K562 (cell line): ENCODE measurements around the gene HCN1. TPM values are rescaled to one million over a fixed set of nuclear protein-coding genes. Genes with fewer than 3 reads are reported as not detected.

Source experiments
- ATAC-seq: fragments of 200-7000 bp; cut with Tn5 transposase; 3 replicates; pipeline ENCODE4 v1.9.1; 2020; ENCODE audit warnings: moderate library complexity
- BruUV-seq: library from RNA; stranded (reverse); fragments of 400-500 nt; replicated peaks from 2 replicates; lab custom pipeline; 2021; lab: Mats Ljungman, UMichigan
- CTCF ChIA-PET: fragments of 300-600 bp; formaldehyde crosslinking; extraction: SDS; loops from one replicate; lab custom pipeline; 2021; ENCODE audit warnings: low intra/inter-chr PET ratio; lab: Yijun Ruan, JAX
- POLR2A ChIA-PET: fragments of 300-600, 350-650 bp; sonication (Branson Sonifier 250); formaldehyde crosslinking; extraction: SDS; loops from one replicate; lab custom pipeline; 2021; ENCODE audit warnings: antibody characterized with exemption, inconsistent platforms; lab: Yijun Ruan, JAX
- DNase-seq, 4 experiments: peaks; one replicate each; pipeline versions ENCODE4 v3.0.0 to v3.0.0-alpha.2; 2011 to 2018; ENCODE audit warnings: low spot score in 3 of 4, mixed read lengths in 3 of 4; ENCODE audit errors: extremely low read depth in 1 of 4
- FAIRE-seq: peaks from 2 replicates; lab custom pipeline; 2011; peaks lifted over from hg19 to GRCh38; lab: Jason Lieb, UNC
- H2AFZ ChIP-seq: 2 replicates; pipeline ENCODE4 v1.6.0; 2011; ENCODE audit warnings: low read depth, low read length, control low read depth, inconsistent platforms
- H3K27ac ChIP-seq: fragments of 200-600 bp; 3 replicates; pipeline ENCODE4 v1.8.0; 2011; ENCODE audit warnings: low read depth, mild to moderate bottlenecking, control low read depth, inconsistent platforms, low read length, moderate library complexity, mixed read lengths; ENCODE audit errors: extremely low read depth
- H3K27me3 ChIP-seq, 2 experiments: fragments of 300-600 bp in 1 of 2; 2 replicates in 1 of 2; 3 replicates in 1 of 2; pipeline versions ENCODE4 v1.6.0 to v1.8.0; 2011; ENCODE audit warnings: inconsistent platforms in 2 of 2, low read length in 2 of 2, mild to moderate bottlenecking in 1 of 2, mixed read lengths in 1 of 2, moderate library complexity in 1 of 2; ENCODE audit not compliant: control insufficient read depth in 2 of 2, insufficient read depth in 2 of 2
- H3K36me3 ChIP-seq: fragments of 300-600 bp; 3 replicates; pipeline ENCODE4 v1.8.0; 2011; ENCODE audit warnings: mild to moderate bottlenecking, low read length, inconsistent platforms; ENCODE audit not compliant: control insufficient read depth, insufficient read depth
- H3K4me1 ChIP-seq, 2 experiments: fragments of 200-600 bp in 1 of 2; replicated peaks in 1 of 2; 2 replicates in 1 of 2; 3 replicates in 1 of 2; pipeline versions ENCODE4 v1.5.1 to v1.8.0; 2011; ENCODE audit warnings: inconsistent platforms in 2 of 2, low read length in 2 of 2, mild to moderate bottlenecking in 1 of 2, mixed read lengths in 1 of 2, moderate library complexity in 1 of 2; ENCODE audit not compliant: control insufficient read depth in 2 of 2, insufficient read depth in 2 of 2
- H3K4me2 ChIP-seq: 2 replicates; pipeline ENCODE4 v1.6.1; 2011; ENCODE audit warnings: low read length, control low read depth, inconsistent platforms, mixed read lengths; ENCODE audit not compliant: insufficient read depth
- H3K4me3 ChIP-seq: fragments of 200-600 bp; sonication (generic), shearing (Covaris generic); 2 replicates; pipeline ENCODE4 v1.5.1; 2016; ENCODE audit warnings: control low read depth, inconsistent platforms
- H3K79me2 ChIP-seq: fragments of 200-600 bp; 3 replicates; pipeline ENCODE4 v1.8.0; 2011; ENCODE audit warnings: low read length, inconsistent platforms; ENCODE audit not compliant: control insufficient read depth, insufficient read depth
- H3K9ac ChIP-seq, 2 experiments: 2 replicates each; pipeline versions ENCODE4 v1.6.0 to v1.6.1; 2011; ENCODE audit warnings: low read depth in 2 of 2, low read length in 2 of 2, control low read depth in 1 of 2, inconsistent platforms in 1 of 2, mild to moderate bottlenecking in 1 of 2, mixed read lengths in 1 of 2; ENCODE audit not compliant: insufficient read depth in 1 of 2
- H3K9me1 ChIP-seq: one replicate; pipeline ENCODE4 v1.6.0; 2011; ENCODE audit warnings: inconsistent platforms, mild to moderate bottlenecking, low read length, moderate library complexity; ENCODE audit not compliant: control insufficient read depth, insufficient read depth
- H3K9me3 ChIP-seq: replicated peaks from 2 replicates; pipeline ENCODE4 v1.5.1; 2011; ENCODE audit warnings: low read depth, low read length, inconsistent platforms; ENCODE audit not compliant: control insufficient read depth, insufficient read depth
- H4K20me1 ChIP-seq: replicated peaks from 2 replicates; pipeline ENCODE4 v1.6.1; 2011; ENCODE audit warnings: low read length, inconsistent platforms, mixed read lengths; ENCODE audit not compliant: control insufficient read depth, insufficient read depth
- CEBPZ ChIP-seq: fragments of 150-350 bp; IDR thresholded peaks from 2 replicates; pipeline ENCODE4 v1.6.1; 2014; ENCODE audit warnings: low read depth, mild to moderate bottlenecking, low read length, borderline replicate concordance
- ETV5 ChIP-seq: sonication (generic); formaldehyde crosslinking; IDR thresholded peaks from 2 replicates; pipeline ENCODE4 v1.4.0; 2020; ENCODE audit warnings: low read depth, mild to moderate bottlenecking, missing genetic modification reagents
- FUS ChIP-seq: fragments of 200-400 bp; formaldehyde crosslinking; optimal IDR thresholded peaks from 2 replicates; pipeline ENCODE3; 2017; ENCODE audit warnings: low read depth, low read length
- MAZ ChIP-seq, 2 experiments: fragments of 450-650 bp in 1 of 2; sonication (generic) in 1 of 2; formaldehyde crosslinking; IDR thresholded peaks in 1 of 2; conservative IDR thresholded peaks in 1 of 2; 2 replicates each; pipeline versions ENCODE4 v1.4.0 to v1.5.0; 2020; ENCODE audit warnings: mild to moderate bottlenecking in 1 of 2, missing genetic modification reagents in 1 of 2
- SMAD3 ChIP-seq: fragments of 450-650 bp; formaldehyde crosslinking; conservative IDR thresholded peaks from 2 replicates; pipeline ENCODE4 v1.4.0; 2020; ENCODE audit warnings: mild to moderate bottlenecking
- ZBTB7A ChIP-seq: IDR thresholded peaks from 2 replicates; pipeline ENCODE4 v1.6.1; 2011; ENCODE audit warnings: low read depth, mild to moderate bottlenecking, low read length, moderate library complexity, borderline replicate concordance; ENCODE audit not compliant: control insufficient read depth
- WGBS: fragments of 100-300 bp; shearing (Covaris generic); methylation state at CpG from one replicate; pipeline ENCODE4 v1.1.6; 2016; ENCODE audit warnings: low coverage, mixed read lengths; ENCODE audit not compliant: insufficient coverage; ENCODE audit errors: missing lambda C conversion rate; 5-methylcytosine and 5-hydroxymethylcytosine counted together
- in situ Hi-C: fragments of 300-500 bp; cut with MboI; formaldehyde crosslinking; loops from 4 replicates; pipeline ENCODE4 v1.15.0; 2018; ENCODE audit warnings: inconsistent platforms, mixed read lengths
- intact Hi-C: fragments of 100-400 bp; cut with micrococcal nuclease; formaldehyde crosslinking; loops from 2 replicates; pipeline ENCODE4 v1.14.2; 2022
- polyA plus RNA-seq, 8 experiments: library from polyadenylated mRNA; depleted of rRNA in 4 of 8; stranded (reverse) in 5 of 8; unstranded in 3 of 8; fragments of >200 nt; fragmentation: Nextera tagmentation in 2 of 8; fragmentation: Illumina TruSeq in 1 of 8; extraction: Ambion mirVana in 2 of 8; extraction: Trizol in 1 of 8; gene quantifications; 2 replicates each; pipeline versions ENCODE4 v1.2.1 to v1.2.3, GENCODE V29; 2011 to 2014; ENCODE audit warnings: inconsistent platforms in 1 of 8, missing spikeins in 1 of 8
- total RNA-seq, 7 experiments: library from RNA; depleted of rRNA in 6 of 7; stranded (reverse); fragments of >200 nt in 6 of 7; fragmentation: Illumina TruSeq in 2 of 7; extraction: Trizol in 2 of 7; gene quantifications; 2 replicates each; pipeline versions ENCODE4 v1.2.1 to v1.2.3, GENCODE V29; 2011 to 2021; ENCODE audit warnings: low replicate concordance in 1 of 7

The HCN1 gene
- total and polyA plus RNA-seq, 9 of the 15 experiments (the other 6 are each of a cell fraction or from before 2014, with no cell fraction given) = not detected

GRCh38 chr5:45281081-45281480, 415.1 kb downstream of the HCN1 start:
- BruUV-seq = no TSS peak
- 0% methylated on average over 2 of the region's 2 CpGs for WGBS
- DNase-seq = no peak
- Histone ChIP-seq H3K4me1 (no peaks in the 10 kb centered on the region), H3K27ac (no peak overlapping the region), H2AFZ (no peak overlapping the region), H3K27me3 (no peaks in the 10 kb centered on the region), H3K4me2 (no peak overlapping the region), H3K9me3 (no peaks in the 10 kb centered on the region; the same call in 1 of the 2 replicates), H3K4me3 (no peak overlapping the region), H3K9me1 (no peaks in the 10 kb centered on the region), H3K79me2 (no peaks in the 10 kb centered on the region), H4K20me1 (no peaks in the 10 kb centered on the region), H3K9ac (no peak overlapping the region), H3K36me3 (no peaks in the 10 kb centered on the region)
- intact Hi-C loops (no loop called here), in situ Hi-C loops (no loop called here)
- no peak for FAIRE-seq
- ChIA-PET POLR2A (interaction anchor here (0.6 kb wide), 1 partner anchor 1034 kb away, joined by 3 read pairs; no protein-coding TSS in a partner anchor), CTCF (no interaction called here)
- ATAC-seq = no peak
- TF ChIP-seq ZBTB7A = no peak
- no peak for TF ChIP-seq MAZ (CRISPR knock-in tag; conservative IDR thresholded peaks at IDR 0.05 in 1 of 2, IDR thresholded peaks at IDR 0.05 in 1 of 2)
- TF ChIP-seq CEBPZ = no peak
- no peak for TF ChIP-seq SMAD3 (CRISPR knock-in tag)
- TF ChIP-seq ETV5 (CRISPR knock-in tag) = no peak
- TF ChIP-seq FUS = no peak
